A673 (cell line): ENCODE data around the gene LYPD3.

Experiments
- CTCF ChIP-seq: fragments of 300-800, 200-600 bp; sonication (generic); conservative IDR thresholded peaks from 2 replicates; pipeline ENCODE4 v1.5.1; 2017; ENCODE audit warnings: low read depth, mild to moderate bottlenecking, antibody characterized with exemption, low read length, moderate library complexity, mixed read lengths
- EZH2 ChIP-seq: fragments of 200-600 bp; sonication (generic); IDR thresholded peaks from 2 replicates; pipeline ENCODE4 v1.6.1; 2017; ENCODE audit warnings: borderline replicate concordance, low read depth, mild to moderate bottlenecking, mixed read lengths, antibody characterized with exemption, low read length; ENCODE audit not compliant: poor library complexity, severe bottlenecking

- no peak for TF ChIP-seq CTCF
- no peak for TF ChIP-seq EZH2
These were observed 45.9 kb upstream of the LYPD3 start for GRCh38 chr19:43511324-43511723.
